HK-2 (cell line): ENCODE results near the gene LZTFL1.
A peak's percentile ranks its signal among the peaks of the same experiment; 100 is the strongest.
"Not testable (repeated sequence)": the region's sequence is repeated elsewhere in the genome, so short reads cannot be mapped to it uniquely, and the experiment has no call there.

Experiments used
- DNase-seq: peaks from one replicate; pipeline ENCODE4 v3.0.0-alpha.2; 2018; ENCODE audit not compliant: unreplicated experiment

LZTFL1 gene

DNA sequence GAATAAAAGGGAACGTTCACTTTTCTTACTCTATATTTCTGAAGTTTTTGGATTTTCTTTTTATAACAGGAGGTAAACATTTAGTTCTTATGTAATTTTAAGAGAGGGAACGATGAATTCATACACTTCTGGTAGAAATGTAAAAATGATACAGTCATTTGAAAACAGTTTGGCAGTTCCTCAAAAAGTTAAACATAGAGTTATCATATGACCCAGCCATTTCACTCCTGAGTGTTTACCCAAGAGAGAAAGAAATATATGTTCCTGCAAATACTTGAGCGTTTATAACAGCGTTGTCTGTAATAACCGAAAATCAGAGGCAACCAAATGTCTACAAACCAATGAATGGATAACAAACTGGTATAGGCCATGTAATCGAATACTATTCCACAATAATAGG lies 23.6 kb upstream of the LZTFL1 start:
- no peak for DNase-seq

DNA sequence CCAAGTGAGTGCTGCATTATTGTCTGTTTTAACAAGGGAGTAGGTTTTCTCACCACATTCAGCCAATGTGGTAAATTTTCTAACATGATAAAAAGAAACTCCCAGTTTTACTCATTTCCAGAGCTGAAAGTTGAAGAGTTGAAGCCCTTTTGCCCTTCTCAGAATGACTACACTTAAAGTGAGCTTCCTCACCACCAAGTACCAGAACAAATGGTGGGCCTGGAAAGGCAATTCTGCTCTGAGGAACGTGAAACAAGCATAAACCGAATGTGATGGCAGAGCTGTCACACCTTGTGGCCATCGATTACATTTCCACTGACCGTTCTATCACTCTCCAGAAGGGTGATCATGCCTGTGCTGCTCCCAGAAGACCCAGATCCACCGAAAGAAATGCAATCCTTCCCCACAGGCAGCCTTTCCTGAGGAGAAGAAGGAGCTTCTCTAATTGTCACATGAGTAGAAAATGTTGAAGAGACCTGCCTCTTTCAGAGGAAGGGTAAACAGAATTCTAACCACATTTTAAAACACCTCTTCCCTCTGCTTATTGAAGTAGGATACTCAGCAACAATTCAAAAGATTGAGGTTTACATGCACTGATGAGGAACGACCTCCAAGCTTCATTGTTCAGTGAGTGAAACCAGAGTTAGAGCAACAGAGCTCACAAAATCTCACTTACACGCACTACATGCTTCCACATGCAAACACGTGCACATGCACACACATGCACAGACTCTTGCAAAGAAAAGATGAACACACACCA lies 23.0 kb upstream of the LZTFL1 start:
- DNase-seq = no peak

DNA sequence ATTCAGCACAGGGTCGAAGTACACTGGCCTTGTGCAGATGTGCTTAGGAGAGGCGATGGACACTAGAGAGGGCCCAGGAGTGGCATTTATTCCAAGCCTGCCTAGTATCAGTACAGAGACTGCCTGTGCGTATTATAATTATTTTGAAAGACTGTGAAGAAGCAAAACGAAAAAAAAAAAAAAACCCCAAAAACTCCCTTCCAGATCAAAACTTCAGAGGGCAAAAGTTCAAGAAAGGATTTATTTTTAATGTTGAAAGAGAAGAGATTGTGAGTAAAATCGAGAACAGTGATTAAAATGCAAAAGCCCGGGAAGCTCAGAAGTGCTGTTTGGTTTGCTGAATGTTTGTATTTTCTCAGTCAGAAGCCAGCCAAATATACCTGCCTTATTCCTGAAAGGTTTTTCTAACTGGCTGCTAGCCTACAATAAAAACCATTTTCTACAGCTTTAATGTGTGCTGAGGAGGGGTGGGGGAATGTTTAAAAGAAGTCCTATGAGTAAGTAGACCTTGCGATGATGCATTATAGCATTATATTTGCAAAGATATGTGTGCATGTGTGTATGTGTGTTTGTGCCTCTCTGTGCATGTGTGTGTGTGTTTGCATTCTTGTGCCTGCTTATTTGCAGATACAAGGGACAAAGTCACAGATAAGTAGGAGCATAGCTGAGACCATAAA lies 19.3 kb upstream of the LZTFL1 start:
- no peak for DNase-seq

DNA sequence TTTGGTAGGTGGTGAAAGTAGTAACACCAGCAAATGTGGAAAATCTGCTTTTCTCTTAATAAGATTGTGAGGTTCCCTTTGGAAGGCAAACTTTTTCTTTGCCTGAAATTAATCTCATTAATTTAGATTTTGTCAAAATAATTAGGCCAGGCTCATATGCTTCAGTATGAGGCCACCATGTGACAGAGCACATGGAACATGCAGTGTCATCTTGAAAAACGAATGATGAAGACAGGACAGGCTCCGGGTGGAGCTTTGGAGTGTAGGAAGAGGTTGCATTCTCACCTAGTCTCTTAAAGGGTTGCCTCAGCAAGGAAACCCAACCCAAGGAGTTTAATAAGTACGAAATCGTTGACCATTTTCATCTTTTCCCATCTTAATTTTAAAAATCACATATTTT lies 18.6 kb upstream of the LZTFL1 start:
- DNase-seq = no peak

DNA sequence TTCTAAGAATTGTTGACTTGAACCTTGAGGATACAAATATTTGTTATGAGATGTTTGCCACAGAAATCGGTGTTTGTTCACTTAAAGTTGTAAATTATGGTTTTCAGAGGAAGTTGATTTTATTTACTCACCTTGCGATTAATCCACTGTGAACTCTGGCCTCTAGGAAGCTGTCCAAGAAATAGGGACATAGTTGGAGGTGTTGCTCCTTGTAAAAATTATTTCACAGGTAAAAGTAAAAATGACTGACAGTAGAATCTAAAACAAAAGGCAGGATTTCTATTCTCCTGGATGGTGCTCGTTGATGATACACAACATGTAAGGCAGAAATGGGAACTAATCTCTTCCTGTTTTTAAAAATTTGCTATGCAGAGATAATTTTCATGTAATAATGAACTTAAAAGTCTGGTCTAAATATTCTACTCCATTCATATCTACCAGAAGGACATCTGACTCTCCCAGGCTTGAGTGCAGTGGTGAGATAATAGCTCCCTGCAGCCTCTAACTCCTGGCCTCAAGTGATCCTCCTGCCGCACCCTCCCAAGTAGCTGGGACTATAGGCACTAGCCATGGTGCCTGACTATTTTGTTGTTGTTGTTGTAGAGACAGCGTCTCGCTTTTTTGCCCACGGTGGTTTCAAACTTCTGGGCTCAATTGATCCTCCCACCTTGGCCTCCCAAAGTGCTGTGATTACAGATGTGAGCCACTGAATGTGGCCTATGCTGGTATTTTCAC lies 17.1 kb upstream of the LZTFL1 start:
- no peak for DNase-seq

DNA sequence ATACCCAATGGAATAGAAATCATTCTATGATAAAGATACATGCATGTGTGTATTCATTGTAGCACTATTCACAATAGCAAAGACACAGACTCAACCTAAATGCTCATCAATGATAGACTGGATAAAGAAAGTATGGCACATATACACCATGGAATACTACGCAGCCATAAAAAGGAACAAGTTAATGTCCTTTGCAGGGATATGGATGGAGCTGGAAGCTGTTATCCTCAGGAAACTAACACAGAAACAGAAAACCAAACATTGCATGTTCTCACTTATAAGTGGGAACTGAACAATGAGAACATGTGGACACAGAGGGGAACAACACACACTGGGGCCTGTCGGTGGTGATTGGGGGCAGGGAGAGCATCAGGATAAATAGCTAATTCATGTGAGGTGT lies 15.1 kb upstream of the LZTFL1 start:
- DNase-seq = not testable (repeated sequence)

DNA sequence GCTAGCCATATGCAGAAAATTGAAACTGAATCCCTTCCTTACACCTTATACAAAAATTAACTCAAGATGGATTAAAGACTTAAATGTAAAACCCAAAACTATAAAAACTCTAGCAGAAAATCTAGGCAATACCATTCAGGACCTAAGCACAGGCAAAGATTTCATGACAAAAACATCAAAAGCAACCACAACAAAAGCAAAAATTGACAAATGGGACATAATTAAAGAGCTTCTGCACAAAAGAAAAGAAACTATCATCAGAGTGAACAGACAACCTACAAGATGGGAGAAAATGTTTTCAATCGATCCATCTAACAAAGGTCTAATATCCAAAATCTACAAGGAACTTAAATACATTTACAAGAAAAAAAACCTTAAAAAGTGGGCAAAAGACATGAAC lies 14.4 kb upstream of the LZTFL1 start:
- not testable (repeated sequence) for DNase-seq

DNA sequence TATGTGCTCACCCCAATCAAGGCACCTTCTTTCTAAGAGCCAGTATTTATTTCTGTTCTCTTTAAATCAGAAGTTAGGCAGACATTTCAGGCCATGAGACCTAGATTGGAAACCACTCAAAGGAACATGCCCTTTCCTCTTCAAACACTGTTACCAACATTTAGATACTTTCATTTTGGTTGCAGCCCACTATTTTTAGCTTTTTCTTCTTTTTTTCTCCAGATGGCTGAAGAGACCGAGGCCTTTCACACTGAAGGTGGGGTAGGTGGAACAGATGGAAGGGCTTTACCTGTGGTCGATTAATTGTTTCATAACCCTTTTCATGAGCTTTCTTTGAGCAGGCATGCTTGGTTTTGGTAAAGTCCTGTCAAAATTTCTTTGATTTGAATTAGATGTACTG lies 10.9 kb upstream of the LZTFL1 start:
- DNase-seq = no peak

DNA sequence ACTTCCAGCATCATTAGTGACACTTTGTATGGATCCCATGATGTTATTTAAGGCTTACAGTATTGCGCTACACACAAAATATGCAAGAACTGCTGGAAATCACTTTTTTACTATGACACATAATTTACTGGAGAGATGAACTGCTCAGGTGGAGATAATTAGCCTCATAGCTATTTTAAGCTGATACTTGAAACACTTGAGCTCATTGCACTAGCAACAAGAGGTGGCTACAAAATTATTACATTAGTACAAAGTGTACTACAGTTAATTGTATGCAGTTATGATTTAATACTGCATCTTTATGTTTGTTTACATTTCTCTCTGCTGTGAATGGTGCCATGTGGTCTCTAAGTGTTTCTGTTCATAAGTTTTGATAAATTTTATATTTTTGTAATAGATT lies 6.5 kb upstream of the LZTFL1 start:
- DNase-seq = no peak

DNA sequence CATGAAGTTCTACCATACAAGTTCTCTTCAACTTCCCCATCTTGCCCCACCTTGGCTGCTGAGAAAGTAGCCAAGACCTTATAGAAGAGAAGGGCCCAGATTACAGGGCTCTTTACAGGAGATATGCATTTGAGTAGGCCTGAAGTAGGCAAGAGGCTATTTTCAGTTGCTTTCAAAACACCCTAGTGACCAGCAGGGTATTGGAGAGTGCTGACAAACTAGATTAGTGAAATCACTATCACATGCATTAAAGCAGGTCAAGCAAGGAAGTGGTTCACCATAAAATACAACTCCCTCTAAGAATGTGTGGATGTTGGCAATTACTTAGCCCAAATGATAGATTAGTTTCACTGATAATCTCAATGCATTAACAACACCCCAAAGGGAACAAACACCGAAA lies 2.7 kb upstream of the LZTFL1 start:
- DNase-seq = no peak

DNA sequence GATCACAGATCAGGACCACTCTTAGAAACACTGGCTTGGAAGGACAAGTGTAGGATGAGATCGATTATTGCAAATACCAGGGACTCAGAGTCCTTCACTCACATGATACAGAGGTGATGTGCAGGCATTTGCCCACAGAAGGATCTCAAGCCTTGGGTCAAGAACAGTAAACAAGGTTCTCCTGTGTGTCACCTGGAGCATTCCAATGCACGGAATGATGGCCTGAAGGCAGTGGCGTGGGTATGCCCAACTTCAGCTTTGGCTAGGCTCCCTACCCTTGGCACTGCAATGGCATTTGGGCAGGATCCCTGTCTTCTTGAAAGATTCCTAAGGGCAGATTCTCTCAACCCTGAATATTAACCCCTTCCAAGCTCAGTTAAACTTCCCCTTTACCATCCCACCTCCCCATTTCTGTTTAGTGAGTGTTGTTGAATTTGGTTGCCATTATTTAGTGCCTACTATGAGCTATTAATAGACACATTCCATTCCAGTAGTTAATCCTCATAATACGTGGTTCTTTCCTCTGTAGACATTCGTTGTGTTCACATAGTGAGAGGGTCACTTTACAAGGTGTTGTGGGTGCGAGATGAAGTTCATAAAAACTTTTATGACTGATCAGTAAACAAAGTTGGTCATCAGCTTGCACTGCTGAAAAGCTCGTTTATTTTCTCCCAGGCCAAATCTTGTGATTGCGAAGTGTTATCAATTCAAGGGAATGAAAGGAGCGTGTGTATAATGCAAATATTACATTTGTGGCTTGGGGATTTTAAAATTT lies 1.1 kb upstream of the LZTFL1 start:
- no peak for DNase-seq

DNA sequence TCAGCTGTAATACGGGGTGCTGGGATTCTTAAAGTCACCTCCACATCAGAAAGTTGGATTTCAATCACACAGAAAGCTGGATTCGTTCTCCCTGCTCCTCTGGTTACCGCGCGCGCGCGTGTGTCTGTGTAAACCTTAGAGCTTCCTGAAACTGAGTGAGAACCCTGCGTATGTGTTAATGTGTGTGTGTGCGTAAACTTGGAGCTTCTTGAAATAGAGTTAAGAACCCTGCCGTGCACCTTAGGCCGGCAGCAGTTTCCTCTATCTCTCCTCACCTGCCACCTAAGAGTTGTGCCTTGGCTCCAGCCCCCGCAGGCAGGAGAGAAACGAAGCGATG lies 531 bp downstream of the LZTFL1 start:
- peak; percentile 9 for DNase-seq

DNA sequence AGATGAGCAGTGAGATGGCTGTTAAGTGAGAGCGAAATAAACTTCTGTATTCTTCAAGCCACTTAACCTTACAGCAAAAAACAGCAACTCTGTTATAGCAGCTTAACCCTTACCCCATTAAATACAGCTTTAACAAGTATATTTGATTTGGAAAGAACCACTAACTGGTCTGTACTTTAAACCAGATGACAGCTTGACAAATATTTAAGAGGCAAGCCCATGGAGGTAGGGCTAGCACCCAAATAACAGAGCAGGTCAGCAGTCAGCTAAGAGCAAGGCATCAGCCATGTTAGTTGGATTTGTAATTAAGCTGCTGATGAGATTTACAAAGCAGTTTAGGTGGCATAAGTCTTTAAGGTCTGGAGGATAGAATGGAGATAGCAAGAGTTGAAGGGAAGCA lies 3.5 kb downstream of the LZTFL1 start:
- no peak for DNase-seq

DNA sequence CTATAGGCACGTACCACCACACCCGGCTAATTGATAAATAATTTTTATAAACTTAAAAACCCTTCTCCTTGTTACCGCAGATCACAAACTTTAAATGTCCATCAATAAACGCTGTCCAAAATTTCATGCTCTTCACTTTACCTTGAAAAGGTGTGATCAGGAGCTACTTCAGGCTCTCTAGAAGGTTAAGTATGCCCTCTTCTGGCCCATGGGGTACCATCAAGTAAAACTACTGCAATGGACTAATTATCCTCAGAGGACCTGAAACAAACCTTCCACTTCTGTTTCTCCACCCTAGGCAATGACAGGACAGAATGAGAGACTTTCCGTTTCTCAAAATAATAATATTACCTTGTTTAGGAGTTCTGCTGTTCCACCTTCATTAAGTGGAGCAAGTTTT lies 9.2 kb downstream of the LZTFL1 start:
- no peak for DNase-seq

DNA sequence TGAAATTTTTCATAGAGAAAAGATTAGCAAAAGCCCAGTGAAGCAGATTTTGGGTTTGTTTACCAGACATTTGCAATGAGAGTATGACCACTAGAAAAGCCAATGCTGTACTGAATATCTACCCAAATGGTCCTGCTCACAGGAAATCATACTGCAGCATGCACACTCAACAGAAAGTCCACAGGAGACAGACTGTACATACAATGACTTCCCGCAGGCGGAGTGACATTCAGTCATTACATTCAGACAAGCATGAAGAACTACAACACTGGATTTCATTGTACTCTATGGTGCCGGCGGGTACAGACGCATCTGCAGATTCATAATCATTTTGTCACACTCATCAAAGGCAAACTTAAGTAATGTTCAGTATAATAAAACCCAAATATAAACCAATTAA lies 11.8 kb downstream of the LZTFL1 start:
- no peak for DNase-seq

DNA sequence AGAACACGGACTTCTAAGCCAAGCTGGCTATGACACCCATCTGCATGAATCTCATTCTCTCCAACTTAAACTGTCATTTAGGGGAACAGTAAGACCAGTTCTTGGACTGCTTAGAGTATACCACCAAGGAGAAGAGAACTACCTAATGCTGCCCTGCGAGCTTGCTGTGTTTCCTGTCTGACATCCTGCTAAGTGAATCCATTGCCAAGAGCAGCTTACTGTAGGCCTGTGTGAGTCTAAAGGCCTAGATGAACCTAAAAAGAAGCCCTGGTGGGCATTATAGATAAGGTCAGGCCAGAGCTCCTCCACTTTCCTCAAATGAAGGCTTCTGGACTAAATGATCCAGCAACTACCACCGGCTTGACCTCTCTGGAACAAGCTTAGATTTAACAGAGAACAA lies 15.0 kb downstream of the LZTFL1 start:
- DNase-seq = no peak

DNA sequence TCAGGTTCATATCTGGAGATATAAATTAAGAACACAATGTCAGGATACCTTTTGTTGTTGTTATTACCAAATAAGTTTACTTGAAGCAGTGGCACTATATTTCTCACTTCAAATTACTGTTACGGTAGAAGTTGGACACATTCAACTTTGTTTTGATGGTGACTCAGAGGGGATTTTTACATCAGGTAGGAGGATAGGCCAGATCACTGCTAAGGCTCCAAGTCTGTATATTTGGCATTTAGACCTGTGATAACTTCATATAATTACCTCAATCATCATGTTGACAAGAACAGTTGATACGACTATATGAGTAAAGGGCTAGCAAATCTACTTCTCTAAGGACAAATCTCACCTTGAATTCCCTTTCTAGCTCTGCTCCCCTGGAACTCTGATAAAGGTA lies 15.6 kb downstream of the LZTFL1 start:
- DNase-seq = no peak

DNA sequence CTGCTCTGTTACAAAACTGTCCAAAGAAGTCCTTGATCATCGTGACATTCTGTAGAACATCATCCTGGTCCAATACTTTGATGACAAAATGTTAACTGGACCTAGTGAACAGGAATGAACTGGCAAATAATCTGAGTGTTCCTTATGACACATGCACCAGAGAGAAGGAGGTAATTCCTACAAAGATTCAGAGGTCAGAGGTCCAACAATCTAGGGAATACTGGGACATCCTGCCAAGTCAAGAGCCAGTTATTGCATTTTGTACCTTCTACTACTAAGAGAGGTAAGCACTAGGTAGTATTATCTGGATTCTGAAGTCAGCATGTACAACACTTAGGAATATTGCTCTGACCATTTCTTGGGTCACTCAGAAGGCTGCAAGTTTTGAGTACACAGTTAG lies 20.8 kb downstream of the LZTFL1 start:
- DNase-seq = no peak

DNA sequence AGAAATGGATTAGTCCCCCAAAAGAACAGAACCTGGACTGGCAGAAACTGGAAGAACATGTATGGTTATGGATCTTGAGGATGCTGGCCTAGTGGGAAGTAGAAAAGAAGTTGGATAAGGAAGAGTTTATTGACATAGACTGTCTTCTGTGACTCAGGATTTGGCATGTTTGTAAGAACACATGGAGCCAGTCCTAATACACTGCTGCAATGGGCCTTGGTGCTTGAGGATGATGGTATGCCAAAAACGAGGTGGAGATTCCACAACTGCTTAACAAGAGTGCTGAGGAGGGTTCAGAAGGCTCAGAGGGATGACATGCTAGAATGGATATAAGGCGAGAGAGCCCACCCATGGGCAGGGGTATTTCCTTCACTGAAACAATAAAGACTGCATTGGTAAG lies 22.4 kb downstream of the LZTFL1 start:
- DNase-seq = no peak

DNA sequence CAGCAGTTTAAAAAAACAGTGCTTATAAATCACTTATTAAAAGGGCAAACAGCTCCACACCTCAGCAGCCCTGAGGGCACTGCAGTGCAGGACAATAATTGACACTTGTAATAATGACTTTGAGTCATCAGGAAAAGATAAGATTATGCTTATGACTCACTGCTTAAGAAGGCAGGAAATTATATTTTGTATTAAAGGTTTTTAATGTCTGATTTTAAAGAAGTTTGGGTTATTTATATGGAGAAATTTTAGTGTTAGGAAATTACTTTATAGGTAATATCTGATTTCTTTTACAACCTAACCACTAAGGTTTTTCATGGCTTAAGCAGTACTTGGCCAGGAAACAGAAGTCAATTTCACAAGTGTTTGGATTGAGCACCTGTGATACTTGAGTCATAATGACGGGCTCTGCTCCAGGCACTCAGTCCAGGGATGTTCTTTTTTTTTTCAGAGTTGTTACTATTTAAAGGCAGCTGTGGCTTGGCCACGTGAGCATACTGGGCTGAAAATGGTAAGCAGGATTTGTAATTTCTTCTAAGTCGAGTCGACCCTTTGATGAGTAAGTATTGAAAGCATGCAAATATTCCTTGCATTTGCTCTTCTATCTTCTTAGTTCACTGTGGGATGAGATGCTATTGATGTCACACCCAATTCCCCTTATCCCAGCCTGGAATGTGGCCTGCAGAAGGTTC lies 23.9 kb downstream of the LZTFL1 start:
- DNase-seq = peak; percentile 57

DNA sequence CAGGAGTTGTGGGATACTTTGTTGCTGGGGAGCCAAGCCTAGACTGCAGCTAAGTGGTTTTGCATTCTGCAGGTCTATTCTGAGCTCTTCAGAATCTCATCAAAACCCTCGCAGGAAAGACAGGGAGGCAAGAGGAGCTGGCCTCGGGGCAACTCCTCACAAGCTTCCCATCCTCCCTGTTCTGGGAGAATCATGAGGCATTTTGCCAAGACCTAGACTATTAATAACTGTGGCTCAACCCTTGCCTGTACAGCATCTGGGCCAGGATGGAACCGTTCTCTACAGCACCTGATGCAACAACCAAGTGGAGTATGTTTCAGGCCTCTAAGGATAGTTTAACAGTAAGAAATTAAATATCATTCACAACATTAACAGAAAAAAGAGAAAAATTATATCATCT lies 25.4 kb downstream of the LZTFL1 start:
- no peak for DNase-seq

DNA sequence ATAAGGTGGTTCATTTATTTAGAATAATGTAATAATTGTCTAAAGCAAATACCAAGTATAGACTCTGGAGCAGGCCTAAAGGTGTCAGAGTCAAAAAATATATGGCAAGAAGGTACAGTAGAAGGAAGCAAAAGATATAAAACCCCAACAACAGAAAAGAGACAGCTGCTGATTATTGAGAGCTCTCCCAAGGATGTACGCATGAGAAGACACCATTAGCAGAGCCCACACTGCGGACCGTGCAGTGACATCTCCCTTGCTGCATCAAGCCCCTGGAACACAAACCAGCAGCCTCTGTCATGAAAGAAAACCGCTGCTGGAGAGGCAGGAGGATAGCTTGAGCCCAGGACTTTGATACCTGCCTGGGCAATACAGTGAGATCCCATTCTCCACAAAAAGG lies 27.6 kb downstream of the LZTFL1 start:
- no peak for DNase-seq
